ENCODE results near the gene ACOT13.
A peak's percentile ranks its signal among the peaks of the same experiment; 100 is the strongest.
"Not testable (repeated sequence)": the region's sequence is repeated elsewhere in the genome, so short reads cannot be mapped to it uniquely, and the experiment has no call there.

Gene ACOT13

GRCh38 chr6:24663189-24663588, 3.7 kb upstream of the ACOT13 start:
- no peak for DNase-seq

DNA sequence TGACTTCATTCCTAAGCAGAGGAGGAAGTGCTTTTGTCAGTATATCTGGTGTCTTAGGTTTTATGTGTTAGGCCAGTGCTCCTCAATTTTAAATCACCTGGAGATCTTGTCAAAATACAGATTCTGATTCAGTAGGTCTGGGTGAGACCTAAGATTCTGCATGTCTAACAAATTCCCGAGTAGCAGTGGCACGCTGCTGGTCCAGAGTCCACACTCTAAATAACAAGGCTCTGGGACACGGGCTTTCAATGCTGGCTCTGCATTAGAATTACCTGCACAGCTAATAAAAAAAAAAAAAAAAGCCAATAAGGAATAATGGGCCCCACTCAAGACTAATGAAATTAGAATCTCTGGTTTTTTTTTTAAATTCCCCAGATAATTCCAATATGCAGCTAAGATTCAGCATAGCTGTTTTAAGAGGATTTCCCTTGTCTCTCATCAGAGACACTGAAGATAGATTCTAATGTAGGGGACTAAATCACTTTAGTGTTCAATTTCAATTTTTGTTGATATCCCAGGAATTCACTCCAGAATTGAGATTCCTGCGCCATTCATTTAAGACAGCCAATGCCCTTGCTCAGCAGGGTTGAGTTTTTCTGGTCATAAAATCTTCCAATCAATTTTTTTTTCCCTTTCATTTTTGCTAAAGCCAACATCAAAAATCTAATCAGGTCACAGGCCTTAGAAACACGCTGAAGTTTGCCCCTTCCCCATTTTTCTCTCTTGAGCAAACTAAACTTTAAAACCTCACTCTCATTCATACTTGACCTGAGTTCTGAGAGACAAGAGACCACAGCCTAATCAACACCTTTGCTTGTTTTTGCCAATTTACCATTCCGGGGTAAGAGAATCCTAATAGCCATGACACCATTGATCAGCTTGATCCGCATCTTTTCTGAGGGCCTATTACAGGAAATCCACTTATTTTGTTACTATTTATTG, 2.6 kb upstream of the ACOT13 start:
- DNase-seq: no peak

DNA sequence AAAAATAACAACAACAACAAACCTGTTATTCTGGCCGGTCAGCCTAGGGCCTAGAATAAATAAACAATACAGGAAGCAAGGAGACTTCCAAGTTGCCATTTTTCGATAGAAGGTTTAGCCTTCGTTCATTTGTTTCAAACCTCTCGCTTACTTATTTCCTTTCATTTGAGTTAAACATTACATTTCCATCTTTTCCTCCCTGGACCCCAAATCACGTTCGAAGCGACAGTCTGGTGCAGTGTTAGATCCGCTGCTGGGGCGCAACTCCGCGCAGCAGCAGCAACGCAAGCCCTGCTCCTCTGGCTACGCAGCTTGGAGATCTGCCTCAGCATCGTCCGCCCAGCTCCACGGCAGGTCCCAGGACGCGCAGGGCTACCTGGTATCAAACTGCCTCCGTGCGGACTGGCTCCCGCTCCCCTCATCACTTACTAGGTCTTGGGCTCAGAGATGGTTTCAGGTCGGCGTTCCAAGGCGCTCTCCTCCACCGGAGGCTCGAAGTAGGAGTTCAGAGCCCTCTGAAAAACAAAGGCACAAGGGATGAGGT, 708 bp upstream of the ACOT13 start:
- peak; percentile 40 for DNase-seq

DNA sequence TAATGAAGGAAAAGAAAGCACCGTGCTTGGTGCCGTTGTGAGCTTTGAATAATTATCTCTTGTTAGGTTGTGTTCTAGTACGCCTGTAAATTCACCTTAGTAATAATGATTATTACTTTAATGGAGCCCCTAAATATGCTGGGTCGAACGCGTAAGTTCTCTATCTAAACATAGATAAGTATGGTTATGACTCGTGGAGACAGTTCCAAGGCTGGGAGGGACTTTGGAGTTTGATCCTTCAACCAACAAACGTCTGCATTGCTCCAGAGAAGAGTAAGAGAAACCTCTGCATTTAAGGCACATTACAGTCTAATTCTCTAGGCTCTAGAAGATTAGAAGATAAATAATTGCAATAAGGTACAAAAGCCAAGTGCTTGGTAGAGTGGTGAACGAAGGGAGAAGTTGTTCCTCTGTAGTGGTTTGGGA, 514 bp downstream of the ACOT13 start:
- DNase-seq: no peak

GRCh38 chr6:24668066-24668996, 1.5 kb downstream of the ACOT13 start:
- not testable (repeated sequence) for DNase-seq

DNA sequence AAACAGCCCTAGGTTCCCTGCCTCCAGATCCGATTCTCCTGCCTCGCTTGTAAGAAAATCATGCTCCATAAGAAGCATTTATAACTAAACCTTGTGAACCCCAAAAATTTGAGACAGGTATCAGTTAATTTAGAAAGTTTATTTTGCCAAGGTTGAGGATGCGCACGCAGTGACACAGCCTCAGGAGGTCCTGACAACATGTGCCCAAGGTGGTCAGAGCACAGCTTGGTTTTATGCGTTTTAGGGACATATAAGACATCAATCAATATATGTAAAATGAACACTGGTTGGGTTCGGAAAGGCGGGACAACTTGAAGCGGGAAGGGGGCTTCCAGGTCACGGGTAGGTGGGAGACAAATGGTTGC, 2.1 kb downstream of the ACOT13 start:
- no peak for DNase-seq

DNA sequence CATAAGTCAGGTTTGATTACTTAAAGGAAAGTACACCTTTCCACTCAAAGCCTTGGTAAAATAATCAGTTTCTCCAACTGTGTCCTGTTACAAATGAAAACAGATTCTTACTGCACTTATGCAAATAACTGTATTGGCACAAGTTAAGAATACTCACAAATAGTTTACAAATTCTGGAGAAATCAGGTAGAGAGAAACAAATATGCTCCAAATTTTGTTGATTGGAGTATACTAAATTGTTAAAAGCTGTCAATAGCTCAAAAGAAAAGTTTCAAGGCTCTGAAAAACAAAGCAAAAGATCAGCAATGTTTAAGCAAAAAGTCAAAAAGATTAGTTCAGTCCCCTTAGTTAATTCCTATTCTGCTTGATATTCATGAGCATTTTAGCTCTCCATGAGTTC, 3.6 kb downstream of the ACOT13 start:
- DNase-seq: not testable (repeated sequence)

- not testable (repeated sequence) for DNase-seq
These were observed 4.2 kb downstream of the ACOT13 start for GRCh38 chr6:24671077-24671476.

- no peak for DNase-seq
These were observed 5.8 kb downstream of the ACOT13 start for GRCh38 chr6:24672620-24673182.

GRCh38 chr6:24673625-24674024, 6.7 kb downstream of the ACOT13 start:
- no peak for DNase-seq

GRCh38 chr6:24678792-24679352, 12.0 kb downstream of the ACOT13 start:
- not testable (repeated sequence) for DNase-seq

- DNase-seq: no peak
These were observed 13.7 kb downstream of the ACOT13 start for GRCh38 chr6:24680582-24680981.

DNA sequence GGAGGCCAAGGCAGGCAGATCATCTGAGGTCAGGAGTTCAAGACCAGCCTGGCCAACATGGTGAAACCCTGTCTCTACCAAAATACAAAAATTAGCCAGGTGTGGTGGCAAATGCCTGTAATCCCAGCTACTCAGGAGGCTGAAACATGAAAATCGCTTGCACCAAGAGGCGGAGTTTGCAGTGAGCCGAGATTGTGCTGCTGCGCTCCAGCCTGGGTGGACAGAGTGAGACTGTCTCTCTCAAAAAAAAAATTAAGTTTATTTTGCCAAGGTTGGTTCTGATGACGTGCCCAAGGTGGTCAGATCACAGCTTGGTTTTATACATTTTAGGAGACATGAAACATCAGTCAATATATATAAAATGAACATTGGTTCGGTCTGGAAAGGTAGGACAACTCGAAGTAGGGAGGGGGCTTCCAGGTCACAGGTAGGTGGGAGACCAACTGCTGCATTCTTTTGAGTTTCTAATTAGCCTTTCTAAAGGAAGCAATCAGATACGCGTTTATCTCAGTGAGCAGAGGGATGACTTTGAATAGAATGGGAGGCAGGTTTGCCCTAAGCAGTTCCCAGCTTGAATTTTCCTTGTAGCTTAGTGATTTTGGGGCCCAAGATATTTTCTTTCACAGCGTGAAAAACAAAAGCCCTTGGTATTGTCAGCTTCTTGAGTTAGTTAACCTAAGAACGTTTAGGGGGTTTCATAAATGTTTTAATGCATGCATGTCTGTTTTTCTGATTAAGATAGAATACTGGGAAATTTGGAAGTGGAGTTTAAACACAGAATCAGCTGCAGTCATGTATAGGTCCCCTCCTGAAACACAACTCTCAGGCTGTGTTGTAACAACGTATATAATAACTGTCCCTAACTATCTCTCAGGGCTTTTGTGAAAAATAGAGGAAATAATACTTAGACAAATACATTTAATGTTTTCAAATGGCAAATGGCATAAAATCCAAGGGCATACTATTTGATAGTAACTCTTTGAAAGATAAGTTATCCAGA, 16.7 kb downstream of the ACOT13 start:
- DNase-seq: no peak

- no peak for DNase-seq
These were observed 19.5 kb downstream of the ACOT13 start for GRCh38 chr6:24686408-24686807.

GRCh38 chr6:24686946-24687345, 20.1 kb downstream of the ACOT13 start:
- no peak for DNase-seq

GRCh38 chr6:24689964-24690363, 23.1 kb downstream of the ACOT13 start:
- no peak for DNase-seq

DNA sequence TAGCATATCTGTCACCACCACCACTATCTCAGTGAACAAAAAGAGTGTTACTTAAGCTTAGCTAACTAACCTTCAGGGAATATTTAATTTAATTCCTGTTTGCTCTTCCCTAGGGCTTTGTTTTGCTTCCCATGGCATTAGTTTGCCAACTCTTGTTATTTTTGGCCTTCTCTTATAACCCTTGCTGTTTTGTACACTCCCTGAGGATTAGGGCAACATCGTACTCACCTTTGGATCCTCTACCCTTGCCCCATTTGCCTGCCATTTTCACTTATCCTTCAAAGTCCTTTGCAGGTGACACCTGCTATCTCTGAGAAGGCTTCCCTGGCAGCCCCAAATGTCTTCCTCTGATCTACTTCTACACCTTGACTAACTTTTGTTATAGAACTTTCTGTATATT, 23.7 kb downstream of the ACOT13 start:
- DNase-seq: no peak

DNA sequence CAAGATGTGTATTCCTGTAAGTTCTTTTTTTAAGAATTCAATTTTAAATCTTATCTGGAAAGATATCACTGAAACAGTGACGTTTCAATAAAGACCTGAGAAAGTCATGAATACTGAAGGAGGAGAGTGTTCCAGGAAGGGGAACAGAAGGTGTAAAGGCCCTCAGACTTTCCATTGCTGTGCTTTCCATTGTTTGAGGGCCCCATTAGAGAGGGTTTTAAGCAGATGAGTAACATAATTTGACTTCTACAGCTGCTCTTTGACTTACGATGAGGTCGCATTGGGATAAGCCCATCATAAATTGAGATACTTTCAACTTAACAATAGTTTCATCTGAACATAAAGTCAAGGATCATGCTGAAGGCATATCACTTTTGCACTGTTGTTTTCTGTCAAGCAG, 24.7 kb downstream of the ACOT13 start:
- DNase-seq: no peak

- DNase-seq: no peak
These were observed 25.1 kb downstream of the ACOT13 start for GRCh38 chr6:24692003-24692402.

GRCh38 chr6:24692415-24692814, 25.5 kb downstream of the ACOT13 start:
- DNase-seq: no peak

GRCh38 chr6:24692848-24693592, 26.1 kb downstream of the ACOT13 start:
- DNase-seq: no peak

Measured in EL (cell line).